PC-9 (cell line): ENCODE measurements around the gene THYN1.

Experiments
- EZH2 ChIP-seq: fragments of 200-600 bp; sonication (generic); IDR thresholded peaks from 2 replicates; pipeline ENCODE4 v1.8.0; 2017; ENCODE audit warnings: antibody characterized with exemption, low read depth
- TF ChIP-seq, protein P1 (sequence below): fragments of 200-600 bp; sonication (generic); conservative IDR thresholded peaks from 2 replicates; pipeline ENCODE4 v1.6.1; 2017; ENCODE audit warnings: mixed run types, antibody characterized with exemption, mild to moderate bottlenecking, moderate library complexity

GRCh38 chr11:134246100-134246499 lies 7.1 kb downstream of the THYN1 start:
- TF ChIP-seq, protein P1, sequence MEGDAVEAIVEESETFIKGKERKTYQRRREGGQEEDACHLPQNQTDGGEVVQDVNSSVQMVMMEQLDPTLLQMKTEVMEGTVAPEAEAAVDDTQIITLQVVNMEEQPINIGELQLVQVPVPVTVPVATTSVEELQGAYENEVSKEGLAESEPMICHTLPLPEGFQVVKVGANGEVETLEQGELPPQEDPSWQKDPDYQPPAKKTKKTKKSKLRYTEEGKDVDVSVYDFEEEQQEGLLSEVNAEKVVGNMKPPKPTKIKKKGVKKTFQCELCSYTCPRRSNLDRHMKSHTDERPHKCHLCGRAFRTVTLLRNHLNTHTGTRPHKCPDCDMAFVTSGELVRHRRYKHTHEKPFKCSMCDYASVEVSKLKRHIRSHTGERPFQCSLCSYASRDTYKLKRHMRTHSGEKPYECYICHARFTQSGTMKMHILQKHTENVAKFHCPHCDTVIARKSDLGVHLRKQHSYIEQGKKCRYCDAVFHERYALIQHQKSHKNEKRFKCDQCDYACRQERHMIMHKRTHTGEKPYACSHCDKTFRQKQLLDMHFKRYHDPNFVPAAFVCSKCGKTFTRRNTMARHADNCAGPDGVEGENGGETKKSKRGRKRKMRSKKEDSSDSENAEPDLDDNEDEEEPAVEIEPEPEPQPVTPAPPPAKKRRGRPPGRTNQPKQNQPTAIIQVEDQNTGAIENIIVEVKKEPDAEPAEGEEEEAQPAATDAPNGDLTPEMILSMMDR: no peak
- TF ChIP-seq EZH2: no peak
